NCI-H460 (cell line): Measurements from ENCODE around the gene PLEKHA5. TPM values are rescaled to one million over a fixed set of nuclear protein-coding genes. Genes with fewer than 3 reads are reported as not detected.

Experiments used
- DNase-seq: peaks from one replicate; pipeline ENCODE4 v3.0.0-alpha.2; 2016; ENCODE audit warnings: low read depth; ENCODE audit errors: extremely low read depth
- total RNA-seq: library from RNA; depleted of rRNA; stranded (reverse); fragments of >200 nt; shearing (Covaris generic); gene quantifications from 2 replicates; pipeline ENCODE4 v1.2.3, GENCODE V29; 2014

PLEKHA5 gene
- total RNA-seq, 1 experiment from 2014 or later: 53.9 TPM

- DNase-seq: no peak
Observed at GRCh38 chr12:19200261-19200660, 70.7 kb downstream of the PLEKHA5 start.

GRCh38 chr12:19201661-19202060 is 72.1 kb downstream of the PLEKHA5 start:
- no peak for DNase-seq

- no peak for DNase-seq
Observed at GRCh38 chr12:19203013-19203412, 73.5 kb downstream of the PLEKHA5 start.

GRCh38 chr12:19203539-19204506 is 74.3 kb downstream of the PLEKHA5 start:
- DNase-seq: no peak

GRCh38 chr12:19205120-19205519 is 75.6 kb downstream of the PLEKHA5 start:
- no peak for DNase-seq

- no peak for DNase-seq
Observed at GRCh38 chr12:19206493-19207077, 77.1 kb downstream of the PLEKHA5 start.

GRCh38 chr12:19208456-19208855 is 78.9 kb downstream of the PLEKHA5 start:
- DNase-seq: no peak

- no peak for DNase-seq
Observed at GRCh38 chr12:19209661-19210060, 80.1 kb downstream of the PLEKHA5 start.

GRCh38 chr12:19211802-19212201 is 82.3 kb downstream of the PLEKHA5 start:
- no peak for DNase-seq

GRCh38 chr12:19212245-19212644 is 82.7 kb downstream of the PLEKHA5 start:
- no peak for DNase-seq

- DNase-seq: no peak
Observed at GRCh38 chr12:19214020-19214419, 84.5 kb downstream of the PLEKHA5 start.

GRCh38 chr12:19215115-19215514 is 85.6 kb downstream of the PLEKHA5 start:
- DNase-seq: no peak

GRCh38 chr12:19217446-19217845 is 87.9 kb downstream of the PLEKHA5 start:
- no peak for DNase-seq

- peak; percentile 88 for DNase-seq
Observed at GRCh38 chr12:19220205-19220604, 90.7 kb downstream of the PLEKHA5 start.

- DNase-seq: peak; percentile 64
Observed at GRCh38 chr12:19220852-19221466, 91.4 kb downstream of the PLEKHA5 start.

GRCh38 chr12:19222558-19222957 is 93.0 kb downstream of the PLEKHA5 start:
- DNase-seq: no peak

- DNase-seq: no peak
Observed at GRCh38 chr12:19223018-19223417, 93.5 kb downstream of the PLEKHA5 start.

GRCh38 chr12:19223695-19224094 is 94.2 kb downstream of the PLEKHA5 start:
- DNase-seq: no peak

GRCh38 chr12:19224746-19225145 is 95.2 kb downstream of the PLEKHA5 start:
- DNase-seq: no peak

- DNase-seq: no peak
Observed at GRCh38 chr12:19227190-19227879, 97.8 kb downstream of the PLEKHA5 start.

GRCh38 chr12:19227880-19228210 is 98.3 kb downstream of the PLEKHA5 start:
- no peak for DNase-seq
